IMR-90 (cell line): ENCODE results near the gene RERE. TPM values are rescaled to one million over a fixed set of nuclear protein-coding genes. Genes with fewer than 3 reads are reported as not detected.
A peak's percentile ranks its signal among the peaks of the same experiment; 100 is the strongest.

Experiments
- ATAC-seq: fragments of 200-7000 bp; cut with Tn5 transposase; 2 replicates; pipeline ENCODE4 v1.9.1; 2020; ENCODE audit warnings: low read depth, mild to moderate bottlenecking, moderate library complexity
- BruUV-seq: library from RNA; stranded (reverse); fragments of 400-500 nt; replicated peaks from 2 replicates; lab custom pipeline; 2021; lab: Mats Ljungman, UMichigan
- CTCF ChIA-PET: fragments of 300-600 bp; formaldehyde crosslinking; extraction: SDS; loops from one replicate; lab custom pipeline; 2021; ENCODE audit warnings: antibody characterized with exemption; lab: Yijun Ruan, JAX
- POLR2A ChIA-PET: fragments of 300-600 bp; sonication (Branson Sonifier 250); formaldehyde crosslinking; loops from one replicate; lab custom pipeline; 2022; ENCODE audit warnings: antibody characterized with exemption; ENCODE audit not compliant: unreplicated experiment; lab: Charles Lee
- DNase-seq: peaks from one replicate; pipeline ENCODE4 v3.0.0; 2013
- H2AFZ ChIP-seq: replicated peaks from 2 replicates; pipeline ENCODE3; 2013; ENCODE audit warnings: low read length, mild to moderate bottlenecking; ENCODE audit not compliant: poor library complexity
- H2AK5ac ChIP-seq: 2 replicates; pipeline ENCODE4 v1.6.1; 2013; ENCODE audit warnings: low read depth, low read length, inconsistent platforms
- H2AK9ac ChIP-seq: replicated peaks from 2 replicates; pipeline ENCODE3; 2013; ENCODE audit warnings: mild to moderate bottlenecking, low read depth, low read length, moderate library complexity; ENCODE audit not compliant: poor library complexity
- H2BK120ac ChIP-seq: 2 replicates; pipeline ENCODE4 v1.6.1; 2013; ENCODE audit warnings: low read depth, low read length, inconsistent platforms
- H2BK15ac ChIP-seq: 3 replicates; pipeline ENCODE4 v1.6.1; 2013; ENCODE audit warnings: low read depth, low read length, inconsistent platforms
- H2BK20ac ChIP-seq: 2 replicates; pipeline ENCODE4 v1.6.1; 2013; ENCODE audit warnings: low read depth, mild to moderate bottlenecking, inconsistent platforms, low read length, moderate library complexity
- H2BK5ac ChIP-seq: 2 replicates; pipeline ENCODE4 v1.6.1; 2013; ENCODE audit warnings: mild to moderate bottlenecking, low read depth, low read length, inconsistent platforms; ENCODE audit not compliant: poor library complexity, severe bottlenecking
- H3K14ac ChIP-seq: replicated peaks from 2 replicates; pipeline ENCODE4 v1.6.1; 2013; ENCODE audit warnings: low read depth, low read length, inconsistent platforms
- H3K18ac ChIP-seq: 2 replicates; pipeline ENCODE4 v1.6.1; 2013; ENCODE audit warnings: low read depth, low read length, control low read depth
- H3K23ac ChIP-seq: 2 replicates; pipeline ENCODE4 v1.6.1; 2013; ENCODE audit warnings: low read depth, low read length, inconsistent platforms
- H3K27ac ChIP-seq: 2 replicates; pipeline ENCODE4 v1.5.1; 2013; ENCODE audit warnings: mild to moderate bottlenecking, control low read depth, low read length; ENCODE audit not compliant: insufficient read depth
- H3K27me3 ChIP-seq: 2 replicates; pipeline ENCODE4 v1.6.1; 2013; ENCODE audit warnings: low read length; ENCODE audit not compliant: control insufficient read depth, insufficient read depth
- H3K36me3 ChIP-seq: 2 replicates; pipeline ENCODE4 v1.6.1; 2013; ENCODE audit warnings: low read length, mixed read lengths; ENCODE audit not compliant: control insufficient read depth, insufficient read depth
- H3K4ac ChIP-seq: 2 replicates; pipeline ENCODE4 v1.6.1; 2013; ENCODE audit warnings: low read depth, low read length, inconsistent platforms
- H3K4me1 ChIP-seq: 2 replicates; pipeline ENCODE4 v1.6.1; 2013; ENCODE audit warnings: low read length, mixed read lengths; ENCODE audit not compliant: control insufficient read depth, insufficient read depth
- H3K4me2 ChIP-seq: 2 replicates; pipeline ENCODE4 v1.6.1; 2013; ENCODE audit warnings: low read depth, mild to moderate bottlenecking, control low read depth, low read length, moderate library complexity
- H3K4me3 ChIP-seq: 2 replicates; pipeline ENCODE4 v1.5.1; 2013; ENCODE audit warnings: low read depth, mild to moderate bottlenecking, control low read depth, low read length, moderate library complexity; ENCODE audit not compliant: insufficient read depth
- H3K56ac ChIP-seq: 2 replicates; pipeline ENCODE4 v1.6.1; 2013; ENCODE audit warnings: low read length, inconsistent platforms; ENCODE audit not compliant: insufficient read depth; ENCODE audit errors: extremely low read depth
- H3K79me1 ChIP-seq, 2 experiments: 2 replicates each; pipeline ENCODE4 v1.6.1; 2013; ENCODE audit warnings: low read length in 2 of 2, inconsistent platforms in 1 of 2, low read depth in 1 of 2
- H3K9ac ChIP-seq: 2 replicates; pipeline ENCODE4 v1.6.1; 2013; ENCODE audit warnings: low read depth, low read length, control low read depth
- H3K9me1 ChIP-seq: 2 replicates; pipeline ENCODE4 v1.6.1; 2013; ENCODE audit warnings: low read length, inconsistent platforms; ENCODE audit not compliant: insufficient read depth
- H3K9me3 ChIP-seq: 2 replicates; pipeline ENCODE4 v1.6.1; 2013; ENCODE audit warnings: low read length; ENCODE audit not compliant: control insufficient read depth, insufficient read depth
- H4K20me1 ChIP-seq: 2 replicates; pipeline ENCODE4 v1.6.1; 2013; ENCODE audit warnings: low read length, inconsistent platforms; ENCODE audit not compliant: insufficient read depth
- H4K5ac ChIP-seq: 2 replicates; pipeline ENCODE4 v1.6.1; 2013; ENCODE audit warnings: mild to moderate bottlenecking, low read depth, low read length, control low read depth
- H4K8ac ChIP-seq, 2 experiments: 2 replicates each; pipeline ENCODE4 v1.6.1; 2013; ENCODE audit warnings: low read depth in 2 of 2, low read length in 2 of 2, control low read depth in 1 of 2, inconsistent platforms in 1 of 2
- H4K91ac ChIP-seq: 2 replicates; pipeline ENCODE4 v1.6.1; 2013; ENCODE audit warnings: low read depth, low read length, inconsistent platforms; ENCODE audit not compliant: insufficient read depth
- BHLHE40 ChIP-seq: fragments of 150-350 bp; IDR thresholded peaks from 2 replicates; pipeline ENCODE4 v1.6.1; 2016; ENCODE audit warnings: mild to moderate bottlenecking, low read depth, low read length
- CEBPB ChIP-seq: IDR thresholded peaks from 2 replicates; pipeline ENCODE4 v1.6.1; 2012; ENCODE audit warnings: low read depth, low read length, improper control_type of control experiment
- CTCF ChIP-seq: conservative IDR thresholded peaks from 2 replicates; pipeline ENCODE4 v1.5.1; 2012; ENCODE audit warnings: mild to moderate bottlenecking, low read depth, low read length, improper control_type of control experiment
- FOS ChIP-seq: fragments of 150-350 bp; IDR thresholded peaks from 2 replicates; pipeline ENCODE4 v1.6.1; 2016; ENCODE audit warnings: low read depth, low read length
- MAFK ChIP-seq: IDR thresholded peaks from 2 replicates; pipeline ENCODE4 v1.6.1; 2012; ENCODE audit warnings: low read depth, low read length, improper control_type of control experiment
- MXI1 ChIP-seq: IDR thresholded peaks from 2 replicates; pipeline ENCODE4 v1.6.1; 2012; ENCODE audit warnings: low read depth, mild to moderate bottlenecking, low read length, moderate library complexity, borderline replicate concordance
- NFE2L2 ChIP-seq: fragments of 150-350 bp; IDR thresholded peaks from 2 replicates; pipeline ENCODE4 v1.6.1; 2016; ENCODE audit warnings: low read depth, mild to moderate bottlenecking, low read length
- POLR2A ChIP-seq: IDR thresholded peaks from 2 replicates; pipeline ENCODE4 v1.6.1; 2012; ENCODE audit warnings: mild to moderate bottlenecking, low read depth, low read length
- RAD21 ChIP-seq: IDR thresholded peaks from 2 replicates; pipeline ENCODE4 v1.6.1; 2012; ENCODE audit warnings: low read length, improper control_type of control experiment
- RCOR1 ChIP-seq: IDR thresholded peaks from 2 replicates; pipeline ENCODE4 v1.6.1; 2012; ENCODE audit warnings: mild to moderate bottlenecking, low read length, improper control_type of control experiment; ENCODE audit not compliant: insufficient replicate concordance
- RFX5 ChIP-seq: IDR thresholded peaks from 2 replicates; pipeline ENCODE4 v1.8.0; 2012; ENCODE audit warnings: low read depth, mild to moderate bottlenecking, low read length, moderate library complexity
- SMC3 ChIP-seq: fragments of 150-350 bp; IDR thresholded peaks from 2 replicates; pipeline ENCODE4 v1.6.1; 2016; ENCODE audit warnings: low read depth, mild to moderate bottlenecking, antibody characterized with exemption, low read length, moderate library complexity
- WGBS, 2 experiments: methylation state at CpG; one replicate each; pipeline versions ENCODE4 v1.1.5 to v1.1.7; 2013; ENCODE audit warnings: missing lambda C conversion rate in 2 of 2; ENCODE audit not compliant: insufficient read length in 1 of 2; ENCODE audit errors: extremely low coverage in 2 of 2; 5-methylcytosine and 5-hydroxymethylcytosine counted together
- dilution Hi-C: fragments of 300-500 bp; cut with HindIII; formaldehyde crosslinking; loops from one replicate; pipeline ENCODE4 v1.14.3; 2018; ENCODE audit warnings: low sequenced_read_pairs; ENCODE audit not compliant: unreplicated experiment
- in situ Hi-C: fragments of 300-500 bp; cut with MboI; formaldehyde crosslinking; loops from 3 replicates; pipeline ENCODE4 v1.14.3; 2019; ENCODE audit warnings: low sequenced_read_pairs, inconsistent platforms, mixed read lengths
- intact Hi-C: fragments of 100-400 bp; cut with micrococcal nuclease; formaldehyde crosslinking; loops from 2 replicates; pipeline ENCODE4 v1.10.0; 2022
- polyA plus RNA-seq, 3 experiments: library from polyadenylated mRNA; depleted of rRNA; stranded (reverse); fragments of >200 nt; gene quantifications; 2 replicates each; pipeline ENCODE4 v1.2.3, GENCODE V29; 2012; ENCODE audit warnings: low replicate concordance in 1 of 3
- total RNA-seq: library from RNA; depleted of rRNA; stranded (reverse); fragments of >200 nt; gene quantifications from 2 replicates; pipeline ENCODE4 v1.2.3, GENCODE V29; 2012
- TF ChIP-seq, protein P1 (sequence below): fragments of 150-350 bp; IDR thresholded peaks from 2 replicates; pipeline ENCODE4 v1.6.1; 2016; ENCODE audit warnings: low read depth, mild to moderate bottlenecking, low read length, moderate library complexity, borderline replicate concordance
- TF ChIP-seq, protein P2 (sequence below): fragments of 150-350 bp; IDR thresholded peaks from 2 replicates; pipeline ENCODE4 v1.6.1; 2017; ENCODE audit warnings: mild to moderate bottlenecking, antibody characterized with exemption, low read length, low read depth

The RERE gene
- total and polyA plus RNA-seq, 2 of the 4 experiments (the other 2 are of a cell fraction): 11.5 to 25.1 TPM

- Histone ChIP-seq H3K27me3 (no peaks in the 10 kb centered on the region), H2AK5ac (peak overlapping the region; percentile 60), H3K4ac (peak overlapping the region; percentile 33; the same call in 1 of the 2 replicates), H3K14ac (peak overlapping the region; percentile 56), H3K36me3 (no peaks in the 10 kb centered on the region), H4K8ac (peak overlapping the region; percentile 57 to 65; a peak in 3 of 4 replicates), H3K4me3 (no peak overlapping the region), H3K9me3 (no peaks in the 10 kb centered on the region), H2AFZ (no peak overlapping the region), H2BK120ac (peak overlapping the region; percentile 62), H4K91ac (0 out of 2 replicates have a peak overlapping the region, but pooled peaks have one; percentile 4), H3K79me1 (peaks cover 43 to 87% of the 10 kb centered on the region in 2 experiments), H2AK9ac (no peak overlapping the region), H4K5ac (peak overlapping the region; percentile 46), H3K27ac (no peak overlapping the region), H3K4me2 (peak overlapping the region; percentile 76), H2BK20ac (0 out of 2 replicates have a peak overlapping the region, but pooled peaks have one; percentile 5), H3K9me1 (peaks cover 40% of the 10 kb centered on the region), H3K56ac (no peak overlapping the region), H3K4me1 (peaks cover 43% of the 10 kb centered on the region), H3K9ac (peak overlapping the region; percentile 49), H2BK15ac (peak overlapping the region; percentile 7; the same call in 1 of the 3 replicates), H2BK5ac (peak overlapping the region; percentile 73), H4K20me1 (peaks cover 81% of the 10 kb centered on the region), H3K23ac (peak overlapping the region; percentile 36), H3K18ac (peak overlapping the region; percentile 86)
- peak; percentile 56 for DNase-seq
- ChIA-PET CTCF (no interaction called here), POLR2A (no interaction called here)
- intact Hi-C loops: loop anchor here (10.0 kb wide), 1 partner anchor 289 kb away; no protein-coding TSS in a partner anchor
- in situ Hi-C loops: no loop called here
- dilution Hi-C loops: no loop called here
- no peak for ATAC-seq
- WGBS, 2 experiments: 92% methylated on average over 2 of the region's 2 CpGs; no CpG with 5 or more reads in 1 of the 2 experiments
- BruUV-seq: no TSS peak
- no peak for TF ChIP-seq MXI1
- no peak for TF ChIP-seq POLR2A
- no peak for TF ChIP-seq BHLHE40
- TF ChIP-seq FOS: no peak
- TF ChIP-seq MAFK: no peak
- no peak for TF ChIP-seq RCOR1
- TF ChIP-seq RAD21: no peak
- no peak for TF ChIP-seq RFX5
- TF ChIP-seq, protein P1, sequence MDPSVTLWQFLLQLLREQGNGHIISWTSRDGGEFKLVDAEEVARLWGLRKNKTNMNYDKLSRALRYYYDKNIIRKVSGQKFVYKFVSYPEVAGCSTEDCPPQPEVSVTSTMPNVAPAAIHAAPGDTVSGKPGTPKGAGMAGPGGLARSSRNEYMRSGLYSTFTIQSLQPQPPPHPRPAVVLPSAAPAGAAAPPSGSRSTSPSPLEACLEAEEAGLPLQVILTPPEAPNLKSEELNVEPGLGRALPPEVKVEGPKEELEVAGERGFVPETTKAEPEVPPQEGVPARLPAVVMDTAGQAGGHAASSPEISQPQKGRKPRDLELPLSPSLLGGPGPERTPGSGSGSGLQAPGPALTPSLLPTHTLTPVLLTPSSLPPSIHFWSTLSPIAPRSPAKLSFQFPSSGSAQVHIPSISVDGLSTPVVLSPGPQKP: no peak
- TF ChIP-seq, protein P2, sequence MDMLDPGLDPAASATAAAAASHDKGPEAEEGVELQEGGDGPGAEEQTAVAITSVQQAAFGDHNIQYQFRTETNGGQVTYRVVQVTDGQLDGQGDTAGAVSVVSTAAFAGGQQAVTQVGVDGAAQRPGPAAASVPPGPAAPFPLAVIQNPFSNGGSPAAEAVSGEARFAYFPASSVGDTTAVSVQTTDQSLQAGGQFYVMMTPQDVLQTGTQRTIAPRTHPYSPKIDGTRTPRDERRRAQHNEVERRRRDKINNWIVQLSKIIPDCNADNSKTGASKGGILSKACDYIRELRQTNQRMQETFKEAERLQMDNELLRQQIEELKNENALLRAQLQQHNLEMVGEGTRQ: no peak
- no peak for TF ChIP-seq SMC3
- TF ChIP-seq CEBPB: no peak
- TF ChIP-seq NFE2L2: no peak
- TF ChIP-seq CTCF: no peak
Measured at GRCh38 chr1:8663915-8664329, 153.5 kb downstream of the RERE start.
